ENCODE measurements around the gene TACR2.
"Not testable (repeated sequence)": the region's sequence is repeated elsewhere in the genome, so short reads cannot be mapped to it uniquely, and the experiment has no call there.

Gene TACR2

GRCh38 chr10:69456880-69457693 lies 40.4 kb upstream of the TACR2 start:
- H3K4me3 Mint-ChIP-seq, result no peak overlapping the region
- peaks cover 52% of the 10 kb centered on the region for H3K36me3 Mint-ChIP-seq (ENCODE audit: low read depth)
- peaks cover 61% of the 10 kb centered on the region for H3K4me1 Mint-ChIP-seq (ENCODE audit: low read depth)
- no peaks in the 10 kb centered on the region for H3K9me3 Mint-ChIP-seq
- peaks cover 17% of the 10 kb centered on the region for H3K27me3 Mint-ChIP-seq
- H3K27ac Mint-ChIP-seq, result peak overlapping the region; percentile 62
- intact Hi-C loops (cut with micrococcal nuclease), result no loop called here

- H3K4me1 Mint-ChIP-seq (ENCODE audit: low read depth), result peaks cover 62% of the 10 kb centered on the region
- intact Hi-C loops (cut with micrococcal nuclease), result no loop called here
- H3K36me3 Mint-ChIP-seq (ENCODE audit: low read depth), result peaks cover 60% of the 10 kb centered on the region
- H3K4me3 Mint-ChIP-seq, result no peak overlapping the region
- H3K27ac Mint-ChIP-seq, result peak overlapping the region; percentile 28
- no peaks in the 10 kb centered on the region for H3K9me3 Mint-ChIP-seq
- peaks cover 30% of the 10 kb centered on the region for H3K27me3 Mint-ChIP-seq
Observed at GRCh38 chr10:69455006-69455763, 38.5 kb upstream of the TACR2 start.

DNA sequence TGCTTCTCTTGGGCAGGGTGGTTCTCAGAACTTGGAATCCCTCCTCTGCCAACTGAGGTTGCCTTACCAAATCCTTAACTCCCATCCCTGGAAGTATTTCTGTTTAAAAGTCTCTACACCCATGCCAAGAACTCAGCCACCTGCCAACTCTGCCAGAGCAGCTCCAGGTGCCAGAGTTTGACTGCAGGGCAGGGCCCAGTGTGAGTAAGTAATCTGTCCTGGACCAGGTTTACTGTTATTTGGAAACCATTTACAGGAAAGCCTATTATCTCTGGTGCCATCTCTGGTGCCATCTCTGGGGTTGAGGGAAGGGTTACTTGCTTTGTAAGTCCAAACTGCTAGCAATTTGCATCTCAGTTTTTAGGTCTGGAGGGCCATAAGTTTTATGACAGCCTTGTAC lies 37.1 kb upstream of the TACR2 start:
- no peaks in the 10 kb centered on the region for H3K9me3 Mint-ChIP-seq
- intact Hi-C loops (cut with micrococcal nuclease), result no loop called here
- H3K4me3 Mint-ChIP-seq, result no peak overlapping the region
- no peak overlapping the region for H3K27ac Mint-ChIP-seq
- peaks cover 31% of the 10 kb centered on the region for H3K27me3 Mint-ChIP-seq
- H3K4me1 Mint-ChIP-seq (ENCODE audit: low read depth), result peaks cover 62% of the 10 kb centered on the region
- H3K36me3 Mint-ChIP-seq (ENCODE audit: low read depth), result peaks cover 49% of the 10 kb centered on the region

DNA sequence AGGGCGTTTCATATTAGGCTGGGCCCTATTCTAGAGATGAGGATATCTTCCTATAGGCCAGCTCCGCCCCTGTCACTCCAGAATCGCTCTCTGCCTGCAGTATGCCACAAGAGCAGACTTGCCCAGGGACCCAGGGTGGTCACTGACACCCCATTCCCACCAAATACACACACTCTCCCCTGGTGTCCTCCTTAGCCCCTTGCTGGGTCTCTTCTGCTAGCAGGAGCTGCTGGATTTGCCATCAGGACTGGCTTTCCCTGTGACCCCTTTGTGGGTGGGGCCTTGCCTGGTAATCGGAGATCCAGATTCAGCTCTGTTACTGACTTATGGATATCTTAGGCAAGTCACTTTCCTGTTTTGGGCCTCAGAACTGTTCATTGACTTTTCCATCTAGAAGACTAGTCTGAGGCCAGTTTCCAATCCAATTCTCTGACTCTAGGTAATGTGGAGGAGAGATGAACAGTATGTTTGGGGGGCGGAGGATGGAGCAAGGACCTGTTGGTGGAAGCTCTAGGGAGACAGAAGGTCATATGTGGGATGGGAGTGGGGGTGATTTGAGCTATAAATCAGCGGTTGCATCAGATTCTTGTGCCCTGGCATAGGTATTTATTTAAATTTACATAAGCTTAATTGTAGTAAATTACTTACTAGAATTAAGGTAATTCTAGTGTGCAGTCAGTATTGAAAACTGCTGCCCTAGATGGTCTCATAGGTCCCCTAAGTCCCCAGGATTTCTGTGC lies 36.1 kb upstream of the TACR2 start:
- Mint-ChIP-seq H3K27ac (no peak overlapping the region), H3K4me3 (peak overlapping the region; percentile 32), H3K4me1 (ENCODE audit: low read depth) (peaks cover 62% of the 10 kb centered on the region), H3K9me3 (no peaks in the 10 kb centered on the region), H3K36me3 (ENCODE audit: low read depth) (peaks cover 46% of the 10 kb centered on the region), H3K27me3 (peaks cover 31% of the 10 kb centered on the region)
- intact Hi-C loops (cut with micrococcal nuclease), result no loop called here

GRCh38 chr10:69451784-69452251 lies 35.1 kb upstream of the TACR2 start:
- peak overlapping the region; percentile 95 for H3K4me3 Mint-ChIP-seq
- H3K4me1 Mint-ChIP-seq (ENCODE audit: low read depth), result peaks cover 55% of the 10 kb centered on the region
- H3K27me3 Mint-ChIP-seq, result peaks cover 31% of the 10 kb centered on the region
- intact Hi-C loops (cut with micrococcal nuclease), result no loop called here
- peaks cover 40% of the 10 kb centered on the region for H3K36me3 Mint-ChIP-seq (ENCODE audit: low read depth)
- no peaks in the 10 kb centered on the region for H3K9me3 Mint-ChIP-seq
- peak overlapping the region; percentile 72 for H3K27ac Mint-ChIP-seq

GRCh38 chr10:69451209-69451783 lies 34.6 kb upstream of the TACR2 start, which contains the start of gene TSPAN15:
TSS of gene TSPAN15 (plus strand) at chr10:69451465. CDS start at chr10:69451595, 130 bp downstream.
- Mint-ChIP-seq H3K4me3 (peak within 1 kb of the TSS; percentile 95), H3K9me3 (no peaks in the 10 kb centered on the region), H3K36me3 (ENCODE audit: low read depth) (peaks cover 35% of the 10 kb centered on the region), H3K27ac (peak within 1 kb of the TSS; percentile 72), H3K27me3 (peaks cover 31% of the 10 kb centered on the region), H3K4me1 (ENCODE audit: low read depth) (peaks cover 61% of the 10 kb centered on the region)
- intact Hi-C loops (cut with micrococcal nuclease), result no loop called here

DNA sequence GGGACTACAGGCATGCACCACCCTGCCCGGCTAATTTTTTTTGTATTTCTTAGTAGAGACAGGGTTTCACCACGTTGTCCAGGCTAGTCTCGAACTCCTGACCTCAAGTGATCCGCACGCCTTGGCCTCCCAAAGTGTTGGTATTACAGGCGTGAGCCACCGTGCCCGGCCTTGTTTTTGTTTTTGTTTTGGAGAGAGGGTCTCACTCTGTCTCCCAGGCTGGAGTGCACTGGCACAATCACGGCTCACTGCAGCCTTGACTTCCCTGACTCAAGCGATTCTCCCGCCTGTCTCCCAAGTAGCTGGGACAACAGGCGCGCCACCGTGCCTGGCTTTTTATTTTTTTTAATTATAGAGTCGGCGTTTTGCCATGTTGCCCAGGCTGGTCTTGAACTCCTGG lies 33.7 kb upstream of the TACR2 start:
- H3K4me3 Mint-ChIP-seq; intact Hi-C loops (cut with micrococcal nuclease); H3K9me3 Mint-ChIP-seq: not testable (repeated sequence)
- peaks cover 31% of the 10 kb centered on the region for H3K36me3 Mint-ChIP-seq (ENCODE audit: low read depth)
- peaks cover 66% of the 10 kb centered on the region for H3K4me1 Mint-ChIP-seq (ENCODE audit: low read depth)
- peaks cover 32% of the 10 kb centered on the region for H3K27me3 Mint-ChIP-seq
- H3K27ac Mint-ChIP-seq, result peak overlapping the region; percentile 72

GRCh38 chr10:69449841-69450240 lies 33.1 kb upstream of the TACR2 start:
- Mint-ChIP-seq H3K4me3 (no peak overlapping the region), H3K27ac (peak overlapping the region; percentile 69), H3K36me3 (ENCODE audit: low read depth) (peaks cover 31% of the 10 kb centered on the region), H3K4me1 (ENCODE audit: low read depth) (peaks cover 71% of the 10 kb centered on the region), H3K9me3 (no peaks in the 10 kb centered on the region), H3K27me3 (peaks cover 32% of the 10 kb centered on the region)
- intact Hi-C loops (cut with micrococcal nuclease), result no loop called here

DNA sequence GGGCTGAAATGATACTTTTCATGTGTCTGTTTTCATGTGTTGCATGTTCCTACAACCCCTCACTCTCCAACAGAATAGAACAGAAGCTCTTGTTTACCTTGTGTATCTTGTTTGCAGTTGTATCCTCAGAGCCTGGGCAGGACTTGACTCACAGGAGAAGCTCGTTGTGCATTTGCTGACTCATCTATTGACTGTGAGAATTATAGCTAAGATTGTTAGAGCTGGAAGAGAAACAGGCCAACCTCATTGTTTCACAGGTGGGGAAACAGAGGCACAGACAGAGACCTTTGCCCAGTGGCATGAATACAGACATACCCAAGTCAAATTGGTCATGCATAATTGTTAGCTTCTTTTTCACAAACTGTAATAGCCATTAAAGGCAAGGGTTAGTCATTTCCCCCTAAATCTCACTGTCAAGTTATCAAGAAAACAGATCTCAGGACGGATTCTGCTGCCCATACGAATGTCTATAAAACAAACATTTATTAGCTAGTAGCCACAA lies 30.0 kb upstream of the TACR2 start:
- intact Hi-C loops (cut with micrococcal nuclease), result no loop called here
- Mint-ChIP-seq H3K27me3 (peaks cover 13% of the 10 kb centered on the region), H3K9me3 (no peaks in the 10 kb centered on the region), H3K4me1 (ENCODE audit: low read depth) (peaks cover 69% of the 10 kb centered on the region), H3K36me3 (ENCODE audit: low read depth) (peaks cover 5% of the 10 kb centered on the region), H3K27ac (peak overlapping the region; percentile 5), H3K4me3 (no peak overlapping the region)

GRCh38 chr10:69446229-69446628 lies 29.5 kb upstream of the TACR2 start:
- H3K36me3 Mint-ChIP-seq (ENCODE audit: low read depth), result no peaks in the 10 kb centered on the region
- peak overlapping the region; percentile 5 for H3K27ac Mint-ChIP-seq
- peaks cover 11% of the 10 kb centered on the region for H3K27me3 Mint-ChIP-seq
- H3K9me3 Mint-ChIP-seq, result no peaks in the 10 kb centered on the region
- H3K4me1 Mint-ChIP-seq (ENCODE audit: low read depth), result peaks cover 69% of the 10 kb centered on the region
- no peak overlapping the region for H3K4me3 Mint-ChIP-seq
- intact Hi-C loops (cut with micrococcal nuclease), result no loop called here

DNA sequence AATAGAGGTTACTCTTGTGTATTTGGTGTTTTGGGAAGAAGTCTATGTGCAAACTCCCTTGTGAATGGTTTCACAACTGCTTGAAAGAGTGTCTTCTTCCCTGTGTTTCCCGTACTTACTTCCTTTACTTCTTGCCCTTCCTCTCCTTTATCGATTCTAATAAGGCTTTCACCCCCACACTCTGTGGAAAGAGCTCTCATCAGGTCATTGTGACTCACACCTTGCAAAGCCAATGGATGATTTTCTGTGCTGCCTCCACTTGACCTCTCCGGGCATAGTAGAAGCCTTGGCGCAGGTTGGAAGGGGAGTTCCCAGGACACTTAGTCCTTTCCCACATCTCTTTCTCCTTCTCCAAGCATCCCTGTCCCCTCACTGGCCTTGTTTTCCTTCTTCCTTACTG lies 28.3 kb upstream of the TACR2 start:
- Mint-ChIP-seq H3K27me3 (peaks cover 4% of the 10 kb centered on the region), H3K4me1 (ENCODE audit: low read depth) (peaks cover 72% of the 10 kb centered on the region), H3K4me3 (no peak overlapping the region), H3K9me3 (no peaks in the 10 kb centered on the region), H3K36me3 (ENCODE audit: low read depth) (no peaks in the 10 kb centered on the region), H3K27ac (peak overlapping the region; percentile 5)
- intact Hi-C loops (cut with micrococcal nuclease), result no loop called here

- peaks cover 2% of the 10 kb centered on the region for H3K27me3 Mint-ChIP-seq
- H3K4me1 Mint-ChIP-seq (ENCODE audit: low read depth), result peaks cover 73% of the 10 kb centered on the region
- no peaks in the 10 kb centered on the region for H3K36me3 Mint-ChIP-seq (ENCODE audit: low read depth)
- H3K9me3 Mint-ChIP-seq, result no peaks in the 10 kb centered on the region
- H3K27ac Mint-ChIP-seq, result peak overlapping the region; percentile 58
- intact Hi-C loops (cut with micrococcal nuclease), result no loop called here
- no peak overlapping the region for H3K4me3 Mint-ChIP-seq
Observed at GRCh38 chr10:69443354-69443753, 26.6 kb upstream of the TACR2 start.

GRCh38 chr10:69439813-69440506 lies 23.2 kb upstream of the TACR2 start:
- intact Hi-C loops (cut with micrococcal nuclease), result no loop called here
- H3K4me1 Mint-ChIP-seq (ENCODE audit: low read depth), result peaks cover 73% of the 10 kb centered on the region
- H3K27ac Mint-ChIP-seq, result peak overlapping the region; percentile 95

More at GRCh38 chr10:69439813-69440506, 23.2 kb upstream of the TACR2 start:
- no peaks in the 10 kb centered on the region for H3K36me3 Mint-ChIP-seq (ENCODE audit: low read depth)
- H3K27me3 Mint-ChIP-seq, result peaks cover 3% of the 10 kb centered on the region
- H3K4me3 Mint-ChIP-seq, result peak overlapping the region; percentile 60
- H3K9me3 Mint-ChIP-seq, result peaks cover 3% of the 10 kb centered on the region

Data from dendritic cell treated with granulocyte-macrophage colony-stimulating factor and Interleukin-4, amounts not matched to agents 40 ng/mL and 50 ng/mL, for 4 days (primary cell).